Fibroblast of the conjunctiva (primary cell): ENCODE results near the gene C1QC.

Experiments used
- DNase-seq: peaks from one replicate; pipeline ENCODE4 v3.0.0-alpha.2; 2010; ENCODE audit warnings: low read depth

Gene C1QC

DNA sequence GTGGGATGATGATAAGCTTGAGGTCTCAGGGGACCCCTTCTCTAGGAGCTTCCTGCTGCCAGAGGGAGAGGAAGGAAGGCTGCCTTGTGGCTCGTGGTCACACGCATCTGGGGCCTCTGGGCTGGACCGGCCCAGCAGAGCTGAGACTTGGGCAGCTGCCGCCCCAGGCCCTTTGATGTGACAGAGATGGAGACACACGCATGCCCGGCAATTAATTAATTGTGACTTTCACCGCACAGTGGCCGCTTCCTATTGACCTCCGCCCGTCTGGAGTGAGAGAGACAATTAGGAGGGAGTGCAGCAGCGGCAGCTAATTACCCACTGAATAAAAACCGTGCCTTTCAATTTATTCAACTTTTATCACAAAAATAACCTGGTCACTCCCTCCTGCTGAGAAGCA lies 23.6 kb upstream of the C1QC start:
- no peak for DNase-seq

DNA sequence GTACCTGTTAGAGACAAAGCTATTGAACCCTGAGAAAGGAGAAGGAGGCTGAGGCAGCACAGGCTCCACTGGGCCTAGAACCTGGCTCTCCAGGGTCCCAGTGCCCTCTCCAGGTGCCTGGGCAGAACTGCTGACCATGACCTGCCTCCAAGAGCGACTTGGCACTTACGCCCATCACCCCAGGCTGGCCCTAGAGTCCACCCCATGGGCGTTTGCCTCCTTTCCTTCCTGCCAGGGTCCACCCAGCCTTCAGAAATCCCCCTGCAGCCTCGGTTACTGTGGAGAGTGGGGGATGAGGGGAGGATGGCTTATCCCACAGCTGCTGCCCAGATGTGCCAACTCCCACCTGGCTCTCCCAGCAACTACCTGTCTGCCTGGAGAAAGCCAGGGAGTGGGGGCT lies 21.7 kb upstream of the C1QC start:
- no peak for DNase-seq

DNA sequence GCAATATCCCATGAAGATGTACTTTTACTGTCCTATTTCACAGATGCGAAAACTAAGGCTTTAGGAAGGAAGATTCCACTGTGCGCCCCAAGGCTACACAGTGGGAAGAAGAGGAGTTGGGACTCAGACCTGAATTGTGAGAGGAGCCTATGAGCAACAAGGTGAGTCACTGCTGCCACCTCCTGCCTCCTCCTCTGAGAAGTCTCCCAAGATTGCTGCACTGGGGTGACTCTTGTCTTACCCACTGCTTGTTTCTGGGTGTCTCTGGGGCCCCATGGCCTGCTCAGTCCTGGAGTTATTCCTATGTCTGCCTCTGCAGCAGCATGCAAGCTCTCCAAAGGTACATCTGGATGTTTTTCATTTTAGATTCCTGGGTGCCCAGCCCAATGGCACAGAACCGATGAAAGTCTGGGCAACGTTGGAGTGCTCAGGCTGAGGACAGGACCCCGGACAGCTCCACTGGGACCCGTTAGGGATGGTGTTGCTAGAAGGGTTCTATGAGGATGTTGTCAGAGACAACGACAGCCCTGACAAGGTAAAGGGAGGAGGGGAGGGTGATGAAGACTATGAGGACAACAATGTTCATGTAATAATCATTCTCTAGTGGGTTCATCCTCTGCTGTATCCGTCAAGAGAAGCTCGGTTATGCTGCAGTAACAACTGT lies 18.0 kb upstream of the C1QC start:
- DNase-seq = no peak

- no peak for DNase-seq
These were observed 16.9 kb upstream of the C1QC start for GRCh38 chr1:22626237-22627157.

- DNase-seq = no peak
These were observed 16.1 kb upstream of the C1QC start for GRCh38 chr1:22627331-22627730.

GRCh38 chr1:22628698-22629444 lies 14.6 kb upstream of the C1QC start:
- no peak for DNase-seq

GRCh38 chr1:22629886-22630285 lies 13.5 kb upstream of the C1QC start:
- DNase-seq = no peak

GRCh38 chr1:22633697-22634463 lies 9.6 kb upstream of the C1QC start:
- DNase-seq = no peak

- no peak for DNase-seq
These were observed 8.0 kb upstream of the C1QC start for GRCh38 chr1:22635436-22635835.

DNA sequence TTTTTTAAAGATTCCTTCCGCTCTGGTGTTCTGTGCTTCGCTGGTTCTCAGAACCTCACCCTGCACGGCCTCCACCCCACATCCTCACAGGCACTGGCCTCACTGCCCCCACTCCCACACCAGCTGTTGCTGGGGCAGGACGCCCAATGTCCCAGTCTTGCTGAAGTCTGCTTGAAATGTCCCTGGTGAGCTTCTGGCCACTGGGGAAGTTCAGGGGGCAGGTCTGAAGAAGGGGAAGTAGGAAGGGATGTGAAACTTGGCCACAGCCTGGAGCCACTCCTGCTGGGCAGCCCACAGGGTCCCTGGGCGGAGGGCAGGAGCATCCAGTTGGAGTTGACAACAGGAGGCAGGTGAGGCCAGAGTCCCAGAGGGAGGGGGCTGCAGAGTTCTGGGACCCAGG lies 7.1 kb upstream of the C1QC start, which contains the start of gene C1QA:
Gene C1QA, plus strand, starts transcription at position 276 of the 400 bp plus-strand sequence. CDS start 989 bp downstream, outside the sequence.
- DNase-seq = no peak

GRCh38 chr1:22636927-22637326 lies 6.5 kb upstream of the C1QC start:
- no peak for DNase-seq

DNA sequence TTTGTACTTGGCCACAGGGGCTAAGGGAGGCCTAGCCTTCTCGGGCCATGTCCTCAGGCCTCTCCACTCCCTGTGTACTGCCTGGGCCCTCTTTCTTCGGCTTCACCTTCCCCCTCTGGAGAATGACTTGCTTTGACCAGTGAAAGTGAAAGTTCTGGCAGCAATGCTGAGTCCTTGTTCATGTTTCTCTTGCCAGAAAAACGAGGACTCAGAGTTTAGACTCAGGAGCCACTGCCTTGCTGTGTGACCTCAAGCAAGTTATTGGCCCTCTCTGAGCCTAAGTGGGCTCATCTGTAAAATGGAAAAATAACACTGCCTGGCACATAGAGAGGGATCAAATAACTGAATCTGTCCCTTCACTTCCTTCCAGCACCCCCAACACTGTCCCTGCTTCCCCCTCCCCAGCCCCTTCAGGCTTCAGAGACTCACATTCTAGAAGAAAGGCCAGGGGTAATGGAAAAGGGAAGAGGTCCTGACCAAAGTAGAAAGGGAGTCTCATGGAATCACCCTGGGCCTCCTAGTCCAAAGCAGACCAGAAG lies 5.5 kb upstream of the C1QC start:
- no peak for DNase-seq

DNA sequence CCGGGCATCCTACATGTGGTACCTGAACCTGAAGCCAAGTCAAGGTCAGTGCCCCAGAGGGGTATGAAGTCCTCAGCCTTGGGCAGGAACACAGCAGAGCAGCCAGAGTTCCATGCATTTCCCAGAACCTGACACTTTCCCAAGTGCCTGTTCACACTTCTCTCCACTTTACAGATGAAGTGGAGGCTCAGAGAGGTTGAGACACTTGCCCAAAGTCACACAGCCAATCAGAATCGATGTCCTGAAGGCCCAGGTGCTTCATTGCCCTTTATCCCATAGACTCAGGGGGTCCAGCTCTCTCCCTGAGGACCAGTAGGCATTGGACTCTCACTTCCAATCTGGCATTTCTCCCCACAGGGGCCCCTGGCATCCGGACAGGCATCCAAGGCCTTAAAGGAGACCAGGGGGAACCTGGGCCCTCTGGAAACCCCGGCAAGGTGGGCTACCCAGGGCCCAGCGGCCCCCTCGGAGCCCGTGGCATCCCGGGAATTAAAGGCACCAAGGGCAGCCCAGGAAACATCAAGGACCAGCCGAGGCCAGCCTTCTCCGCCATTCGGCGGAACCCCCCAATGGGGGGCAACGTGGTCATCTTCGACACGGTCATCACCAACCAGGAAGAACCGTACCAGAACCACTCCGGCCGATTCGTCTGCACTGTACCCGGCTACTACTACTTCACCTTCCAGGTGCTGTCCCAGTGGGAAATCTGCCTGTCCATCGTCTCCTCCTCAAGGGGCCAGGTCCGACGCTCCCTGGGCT lies 4.8 kb upstream of the C1QC start:
- DNase-seq = no peak

DNA sequence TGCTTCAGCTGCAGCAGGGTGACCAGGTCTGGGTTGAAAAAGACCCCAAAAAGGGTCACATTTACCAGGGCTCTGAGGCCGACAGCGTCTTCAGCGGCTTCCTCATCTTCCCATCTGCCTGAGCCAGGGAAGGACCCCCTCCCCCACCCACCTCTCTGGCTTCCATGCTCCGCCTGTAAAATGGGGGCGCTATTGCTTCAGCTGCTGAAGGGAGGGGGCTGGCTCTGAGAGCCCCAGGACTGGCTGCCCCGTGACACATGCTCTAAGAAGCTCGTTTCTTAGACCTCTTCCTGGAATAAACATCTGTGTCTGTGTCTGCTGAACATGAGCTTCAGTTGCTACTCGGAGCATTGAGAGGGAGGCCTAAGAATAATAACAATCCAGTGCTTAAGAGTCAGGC lies 4.1 kb upstream of the C1QC start:
- DNase-seq = no peak

GRCh38 chr1:22641247-22641646 lies 2.2 kb upstream of the C1QC start:
- no peak for DNase-seq

GRCh38 chr1:22641906-22642636 lies 1.4 kb upstream of the C1QC start:
- DNase-seq = no peak

DNA sequence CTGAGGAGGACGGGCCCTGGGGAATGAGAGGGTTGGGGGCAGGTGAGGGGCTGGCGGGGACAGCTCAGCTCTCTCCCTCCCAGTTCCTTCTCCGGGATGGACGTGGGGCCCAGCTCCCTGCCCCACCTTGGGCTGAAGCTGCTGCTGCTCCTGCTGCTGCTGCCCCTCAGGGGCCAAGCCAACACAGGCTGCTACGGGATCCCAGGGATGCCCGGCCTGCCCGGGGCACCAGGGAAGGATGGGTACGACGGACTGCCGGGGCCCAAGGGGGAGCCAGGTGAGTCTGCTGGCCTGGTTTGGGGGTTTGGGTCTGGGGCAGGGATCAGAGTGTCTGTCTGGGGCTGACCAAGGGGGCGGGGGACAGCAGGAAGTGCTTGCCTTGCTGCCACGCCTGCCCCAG lies 495 bp downstream of the C1QC start:
- no peak for DNase-seq

DNA sequence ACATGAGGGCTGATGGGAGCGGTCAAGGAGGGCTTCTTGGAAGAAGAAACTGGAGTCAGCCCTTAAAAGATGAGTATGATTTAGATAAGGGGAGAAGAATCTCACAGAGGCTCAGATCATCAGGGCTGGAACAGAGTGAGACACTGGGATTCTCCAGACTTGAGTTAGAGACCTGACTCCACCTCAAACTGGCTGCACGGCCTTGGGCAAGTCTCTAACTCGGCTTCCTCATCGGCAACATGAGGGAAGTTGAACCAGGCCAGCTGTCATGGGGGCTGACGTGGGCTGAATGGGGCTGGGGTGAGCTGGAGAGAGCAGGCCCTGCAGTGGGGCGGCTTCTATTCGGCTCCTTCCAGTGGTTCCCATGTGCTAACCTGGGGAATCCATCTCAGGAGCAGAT lies 2.5 kb downstream of the C1QC start:
- DNase-seq = no peak

- DNase-seq = no peak
These were observed 3.0 kb downstream of the C1QC start for GRCh38 chr1:22646384-22646783.

DNA sequence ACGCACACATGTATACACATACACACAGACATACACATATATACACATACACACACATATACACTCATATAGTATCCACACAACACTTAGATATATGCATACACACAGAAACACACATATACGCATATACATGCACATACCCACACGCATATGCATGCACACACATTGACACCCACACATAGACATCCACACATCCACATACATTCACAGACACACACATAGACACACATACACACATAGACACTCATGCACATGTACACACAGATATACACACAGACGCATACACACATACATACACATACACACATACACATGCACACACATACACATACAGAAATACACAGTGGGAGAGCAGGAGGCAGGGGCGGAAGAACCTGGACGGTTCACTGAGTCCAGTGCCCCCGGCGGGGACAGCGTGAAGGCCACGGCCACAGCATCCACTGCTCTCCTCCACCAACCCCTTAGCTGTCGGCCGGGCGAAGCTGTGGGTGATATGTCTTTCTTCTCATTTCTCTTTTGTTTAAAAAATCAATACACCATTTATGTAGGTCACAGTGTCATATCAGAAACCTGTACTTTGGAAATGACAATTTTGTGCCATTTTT lies 6.8 kb downstream of the C1QC start:
- no peak for DNase-seq
